ENCODE data around the gene MAPKAPK5. TPM values are rescaled to one million over a fixed set of nuclear protein-coding genes. Genes with fewer than 3 reads are reported as not detected.

The MAPKAPK5 gene
- total RNA-seq (2011; cell fraction: chromatin; rRNA removed; ENCODE audit: low replicate concordance) = 253 and 262 TPM in 2 replicates
- total RNA-seq (2011; cell fraction: nucleolus; rRNA removed) = 113 and 120 TPM in 2 replicates
- 147 and 191 TPM in 2 replicates for total RNA-seq (2011; cell fraction: nucleoplasm; rRNA removed)
- 61.3 and 63.3 TPM in 2 replicates for total RNA-seq (2014; rRNA removed)
- total RNA-seq (2014; rRNA removed; fragmentation: Illumina TruSeq; extraction: Trizol) = 56.7 and 60.4 TPM in 2 replicates
- 55.3 and 57.6 TPM in 2 replicates for total RNA-seq (2015; rRNA removed; fragmentation: Illumina TruSeq; extraction: Trizol)
- 61.5 and 72.1 TPM in 2 replicates for total RNA-seq (2021)
- polyA plus RNA-seq (2011; rRNA removed) = 67.0 and 68.4 TPM in 2 replicates
- 33.8 and 42.8 TPM in 2 replicates for polyA plus RNA-seq (2011; cell fraction: cytosol; rRNA removed)
- polyA plus RNA-seq (2011; cell fraction: nucleus; rRNA removed) = 115 and 122 TPM in 2 replicates
- 34.4 and 40.8 TPM in 2 replicates for polyA plus RNA-seq (2012)
- 57.1 and 58.4 TPM in 2 replicates for polyA plus RNA-seq (2014; fragmentation: Illumina TruSeq; extraction: Trizol)
- polyA plus RNA-seq (2014; fragmentation: Nextera tagmentation; extraction: Ambion mirVana) = 10 to 100 TPM; 11.6 to 17.7 TPM
- polyA plus RNA-seq (2014; rRNA removed) = 55.2 and 67.0 TPM in 2 replicates
- polyA minus RNA-seq (2011; rRNA and poly(A)+ RNA removed) = 75.6 and 82.4 TPM in 2 replicates
- polyA minus RNA-seq (2011; cell fraction: cytosol; rRNA and poly(A)+ RNA removed) = 29.0 and 35.3 TPM in 2 replicates
- 34.1 and 67.4 TPM in 2 replicates for polyA minus RNA-seq (2011; cell fraction: nucleus; rRNA and poly(A)+ RNA removed)
- Bru-seq, nascent RNA = percentile 83 among the genes with signal in this experiment
- percentile 86 among the genes with signal in this experiment for BruChase-seq, experiment 1, labeled RNA remaining after a 2-hour chase
- BruChase-seq, experiment 2, labeled RNA remaining after a 6-hour chase = percentile 86 among the genes with signal in this experiment
- long read RNA-seq, experiment 1, full-length matches to known transcripts = 113 of 237 reads
- long read RNA-seq, experiment 1, partial matches to known transcripts = 16 of 237 reads
- long read RNA-seq, experiment 1, other reads (novel, unspliced or antisense) = 108 of 237 reads
- long read RNA-seq, experiment 2, full-length matches to known transcripts = 17 of 42 reads
- long read RNA-seq, experiment 2, partial matches to known transcripts = 5 of 42 reads
- long read RNA-seq, experiment 2, other reads (novel, unspliced or antisense) = 20 of 42 reads
- long read RNA-seq, experiment 3, full-length matches to known transcripts = 25 of 42 reads
- long read RNA-seq, experiment 3, partial matches to known transcripts = 2 of 42 reads
- long read RNA-seq, experiment 3, other reads (novel, unspliced or antisense) = 15 of 42 reads

- DNase-seq (ENCODE audit: extremely low read depth in 1 of 4, low spot score in 3 of 4) (peak; percentile 95 to 99 (median 97)), FAIRE-seq (peak; percentile 92), ATAC-seq (peak; percentile 80)
- Histone ChIP-seq H3K9me3 (replicated peaks; ENCODE audit: control insufficient read depth, insufficient read depth, low read depth, low read length) (no peaks in the 10 kb centered on the region), H2AFZ (ENCODE audit: low read depth, low read length) (peak within 1 kb of the TSS; percentile 88), H3K27ac (ENCODE audit: extremely low read depth, low read depth, low read length) (peak within 1 kb of the TSS; percentile 98), H3K36me3 (ENCODE audit: control insufficient read depth, insufficient read depth, low read length) (peaks cover 41% of the 10 kb centered on the region), H3K4me1 (replicated peaks in 1 of 2; ENCODE audit: control insufficient read depth in 2 of 2, insufficient read depth in 2 of 2, low read length in 2 of 2) (peaks cover 23 to 36% of the 10 kb centered on the region in 2 experiments; a peak in 4 of 5 replicates), H3K27me3 (ENCODE audit: control insufficient read depth in 2 of 2, insufficient read depth in 2 of 2, low read length in 2 of 2) (no peaks in the 10 kb centered on the region), H4K20me1 (replicated peaks; ENCODE audit: control insufficient read depth, insufficient read depth, low read length) (0 out of 2 replicates have a peak, but pooled peaks cover 4% of the 10 kb centered on the region), H3K4me3 (peak within 1 kb of the TSS; percentile 85), H3K79me2 (ENCODE audit: control insufficient read depth, insufficient read depth, low read length) (peaks cover 77% of the 10 kb centered on the region), H3K9me1 (ENCODE audit: control insufficient read depth, insufficient read depth, low read length) (peaks cover 3% of the 10 kb centered on the region), H3K4me2 (ENCODE audit: insufficient read depth, low read length) (peak within 1 kb of the TSS; percentile 98), H3K9ac (ENCODE audit: insufficient read depth in 1 of 2, low read depth in 2 of 2, low read length in 2 of 2) (peak within 1 kb of the TSS; percentile 94 to 98)
- under 1% methylated on average over 50 of the region's 84 CpGs for WGBS (ENCODE audit: insufficient coverage, low coverage, missing lambda C conversion rate)
- CTCF ChIA-PET (ENCODE audit: low intra/inter-chr PET ratio) = no interaction called here
- in situ Hi-C loops (cut with MboI) = no loop called here
- POLR2A ChIA-PET = interaction anchor here (0.6 to 2.1 kb wide), 17 partner anchors 11 to 1257 kb away, joined by 3 to 12 read pairs (median 3); partner anchors contain the start of genes ACAD10, BRAP, ERP29 and TMEM116
- intact Hi-C loops (cut with micrococcal nuclease) = loop anchor here (2.0 to 10.0 kb wide), 3 partner anchors 67 to 563 kb away; partner anchors contain the start of genes ERP29, RPL6 and TMEM116
- no TSS peak for BruUV-seq (replicated peaks)
- TF ChIP-seq PTBP1 (IDR thresholded peaks at IDR 0.05; ENCODE audit: low read depth, low read length) (no peak), SMAD1 (IDR thresholded peaks at IDR 0.05; ENCODE audit: low read depth, low read length, partially characterized antibody) (peak; percentile 56), BRD9 (IDR thresholded peaks at IDR 0.05; ENCODE audit: low read depth, partially characterized antibody) (no peak), ZNF184 (CRISPR knock-in tag; IDR thresholded peaks at IDR 0.05) (no peak), CBX1 (IDR thresholded peaks at IDR 0.05; ENCODE audit: low read depth) (peak; percentile 0; the same call in 1 of the 2 replicates), ZFP91 (CRISPR knock-in tag; IDR thresholded peaks at IDR 0.05) (no peak; the same call in 1 of the 2 replicates), MLX (CRISPR knock-in tag; conservative IDR thresholded peaks at IDR 0.05) (no peak), FOXO4 (CRISPR knock-in tag; IDR thresholded peaks at IDR 0.05) (no peak), PKNOX1 (IDR thresholded peaks at IDR 0.05) (no peak)
Measured at GRCh38 chr12:111841750-111842555, at the start of gene MAPKAPK5. Gene MAPKAPK5 (plus strand): TSS chr12:111842228. CDS start chr12:111842734, 506 bp downstream.
